ENCODE data around the gene CCR5AS.

CCR5AS gene

GRCh38 chr3:46367811-46368210, 39.1 kb downstream of the CCR5AS start:
- ATAC-seq = peak in 1 of 2 donors; percentile 9
- intact Hi-C loops (cut with DNase I) = no loop called here
- DNase-seq = no peak

GRCh38 chr3:46365737-46366524, 40.9 kb downstream of the CCR5AS start:
- ATAC-seq = no peak
- DNase-seq = no peak
- intact Hi-C loops (cut with DNase I) = no loop called here

GRCh38 chr3:46365041-46365440, 41.8 kb downstream of the CCR5AS start:
- ATAC-seq (no peak), DNase-seq (no peak)
- intact Hi-C loops (cut with DNase I) = no loop called here

- ATAC-seq = peak in 1 of 2 donors; percentile 82
- DNase-seq = no peak
- intact Hi-C loops (cut with DNase I) = no loop called here
Measured at GRCh38 chr3:46361408-46362283, 45.2 kb downstream of the CCR5AS start.

GRCh38 chr3:46360907-46361306, 46.0 kb downstream of the CCR5AS start:
- ATAC-seq (peak in 1 of 2 donors; percentile 20), DNase-seq (no peak)
- intact Hi-C loops (cut with DNase I) = no loop called here

GRCh38 chr3:46359733-46360493, 47.0 kb downstream of the CCR5AS start:
- no peak for DNase-seq
- peak in 1 of 2 donors; percentile 41 for ATAC-seq
- intact Hi-C loops (cut with DNase I) = no loop called here

GRCh38 chr3:46358466-46358865, 48.4 kb downstream of the CCR5AS start:
- intact Hi-C loops (cut with DNase I) = no loop called here
- DNase-seq (no peak), ATAC-seq (no peak)

GRCh38 chr3:46356909-46357308, 50.0 kb downstream of the CCR5AS start:
- no peak for DNase-seq
- intact Hi-C loops (cut with DNase I) = no loop called here
- peak in 1 of 2 donors; percentile 51 for ATAC-seq

- intact Hi-C loops (cut with DNase I) = no loop called here
- ATAC-seq (no peak), DNase-seq (no peak)
Measured at GRCh38 chr3:46356276-46356675, 50.6 kb downstream of the CCR5AS start.

- ATAC-seq = no peak
- DNase-seq = no peak
- intact Hi-C loops (cut with DNase I) = no loop called here
Measured at GRCh38 chr3:46354984-46355383, 51.9 kb downstream of the CCR5AS start.

- intact Hi-C loops (cut with DNase I) = no loop called here
- ATAC-seq (no peak), DNase-seq (no peak)
Measured at GRCh38 chr3:46354478-46354877, 52.4 kb downstream of the CCR5AS start.

GRCh38 chr3:46353647-46354410, 53.0 kb downstream of the CCR5AS start, which contains the start of gene CCR2:
TSS of gene CCR2 (plus strand) at chr3:46354111. CDS start at chr3:46357528, 3,417 bp downstream.
- DNase-seq (no peak), ATAC-seq (peak in 1 of 2 donors; percentile 52)
- intact Hi-C loops (cut with DNase I) = no loop called here

- no peak for ATAC-seq
- intact Hi-C loops (cut with DNase I) = no loop called here
Measured at GRCh38 chr3:46353090-46353489, 53.8 kb downstream of the CCR5AS start.

GRCh38 chr3:46351646-46352045, 55.2 kb downstream of the CCR5AS start:
- intact Hi-C loops (cut with DNase I) = no loop called here
- ATAC-seq (peak in 1 of 2 donors; percentile 52), DNase-seq (peak; percentile 29)

More at GRCh38 chr3:46353090-46353489, 53.8 kb downstream of the CCR5AS start:
- DNase-seq = no peak

- intact Hi-C loops (cut with DNase I) = no loop called here
- ATAC-seq (no peak), DNase-seq (no peak)
Measured at GRCh38 chr3:46350262-46350565, 56.7 kb downstream of the CCR5AS start.

GRCh38 chr3:46349484-46350261, 57.2 kb downstream of the CCR5AS start:
- ATAC-seq (no peak), DNase-seq (no peak)
- intact Hi-C loops (cut with DNase I) = no loop called here

GRCh38 chr3:46348823-46349482, 57.9 kb downstream of the CCR5AS start:
- ATAC-seq = no peak

GRCh38 chr3:46344476-46344875, 62.4 kb downstream of the CCR5AS start:
- intact Hi-C loops (cut with DNase I) = no loop called here
- ATAC-seq (no peak), DNase-seq (no peak)

More at GRCh38 chr3:46348823-46349482, 57.9 kb downstream of the CCR5AS start:
- no peak for DNase-seq
- intact Hi-C loops (cut with DNase I) = no loop called here
